GM23338 (cell line): Measurements from ENCODE around the gene ZSCAN5A. TPM values are rescaled to one million over a fixed set of nuclear protein-coding genes. Genes with fewer than 3 reads are reported as not detected.

Experiments
- ATAC-seq: fragments of 200-7000 bp; cut with Tn5 transposase; 3 replicates; pipeline ENCODE4 v1.9.1; 2020
- DNase-seq: peaks from one replicate; pipeline ENCODE4 v3.0.0-alpha.2; 2015; ENCODE audit warnings: low spot score
- H2AFZ ChIP-seq: fragments of 200-600 bp; sonication (generic); 2 replicates; pipeline ENCODE4 v1.8.0; 2016; ENCODE audit warnings: antibody characterized with exemption, mild to moderate bottlenecking, moderate library complexity
- H3F3A ChIP-seq: fragments of 200-600 bp; sonication (generic); replicated peaks from 2 replicates; pipeline ENCODE4 v1.8.0; 2017; ENCODE audit warnings: antibody characterized with exemption, mixed run types, low read depth
- H3K27ac ChIP-seq: fragments of 200-600 bp; sonication (generic); 2 replicates; pipeline ENCODE4 v1.6.1; 2016; ENCODE audit warnings: low read depth
- H3K27me3 ChIP-seq: fragments of 200-600 bp; sonication (generic); 2 replicates; pipeline ENCODE4 v1.8.0; 2016; ENCODE audit warnings: mild to moderate bottlenecking, mixed run types, moderate library complexity; ENCODE audit not compliant: insufficient read depth
- H3K36me3 ChIP-seq: fragments of 200-600 bp; sonication (generic); 2 replicates; pipeline ENCODE4 v1.8.0; 2016; ENCODE audit warnings: mild to moderate bottlenecking; ENCODE audit not compliant: insufficient read depth
- H3K4me1 ChIP-seq: fragments of 200-600 bp; sonication (generic); 2 replicates; pipeline ENCODE4 v1.8.0; 2016; ENCODE audit warnings: mild to moderate bottlenecking, moderate library complexity; ENCODE audit not compliant: insufficient read depth
- H3K4me2 ChIP-seq: fragments of 200-600 bp; sonication (generic); 2 replicates; pipeline ENCODE4 v1.7.1; 2017; ENCODE audit warnings: mixed run types
- H3K4me3 ChIP-seq: fragments of 200-600 bp; sonication (generic); 2 replicates; pipeline ENCODE4 v1.6.1; 2016; ENCODE audit warnings: mixed run types
- H3K79me2 ChIP-seq: fragments of 200-600 bp; sonication (generic); replicated peaks from 2 replicates; pipeline ENCODE4 v1.8.0; 2017; ENCODE audit warnings: mild to moderate bottlenecking; ENCODE audit not compliant: insufficient read depth
- H3K9me2 ChIP-seq: fragments of 200-600 bp; sonication (generic); 2 replicates; pipeline ENCODE4 v1.8.0; 2017; ENCODE audit not compliant: insufficient read depth
- H4K20me1 ChIP-seq: fragments of 200-600 bp; sonication (generic); replicated peaks from 2 replicates; pipeline ENCODE4 v1.8.0; 2017; ENCODE audit warnings: mild to moderate bottlenecking; ENCODE audit not compliant: insufficient read depth
- H3K27ac Mint-ChIP-seq: 2 replicates; pipeline ENCODE4 v1.8.0; 2020; ENCODE audit warnings: inconsistent platforms, mild to moderate bottlenecking, moderate library complexity, mixed read lengths
- H3K27me3 Mint-ChIP-seq: 3 replicates; pipeline ENCODE4 v1.8.0; 2022; ENCODE audit warnings: low read depth, mild to moderate bottlenecking, moderate library complexity, mixed read lengths, inconsistent platforms; ENCODE audit not compliant: insufficient read depth, poor library complexity
- H3K36me3 Mint-ChIP-seq: 3 replicates; pipeline ENCODE4 v1.8.0; 2021; ENCODE audit warnings: low read depth, mild to moderate bottlenecking, inconsistent platforms, moderate library complexity, mixed read lengths
- H3K4me1 Mint-ChIP-seq: 3 replicates; pipeline ENCODE4 v1.8.0; 2020; ENCODE audit warnings: mild to moderate bottlenecking, inconsistent platforms, mixed read lengths
- H3K4me3 Mint-ChIP-seq: 3 replicates; pipeline ENCODE4 v1.8.0; 2021; ENCODE audit warnings: moderate library complexity, mild to moderate bottlenecking, inconsistent platforms, mixed read lengths
- H3K9me3 Mint-ChIP-seq: 3 replicates; pipeline ENCODE4 v1.8.0; 2020; ENCODE audit warnings: moderate library complexity, mild to moderate bottlenecking, inconsistent platforms, mixed read lengths
- CREB1 ChIP-seq: fragments of 250-450 bp; sonication (Bioruptor Pico); IDR thresholded peaks from 2 replicates; pipeline ENCODE4 v1.5.0; 2020; ENCODE audit warnings: low read depth, mild to moderate bottlenecking, moderate library complexity
- CTCF ChIP-seq, 2 experiments: fragments of 200-600 bp in 1 of 2; sonication (generic) in 1 of 2; conservative IDR thresholded peaks; 2 replicates each; pipeline versions ENCODE4 v1.5.1 to v1.6.1; 2016 to 2017; ENCODE audit warnings: antibody characterized with exemption in 2 of 2, low read depth in 2 of 2, mild to moderate bottlenecking in 2 of 2, moderate library complexity in 1 of 2
- ETS1 ChIP-seq: IDR thresholded peaks from 2 replicates; pipeline ENCODE4 v1.6.1; 2016; ENCODE audit warnings: antibody characterized with exemption
- JUNB ChIP-seq: IDR thresholded peaks from one replicate; pipeline ENCODE4 v1.6.1; 2016; ENCODE audit warnings: antibody characterized with exemption; ENCODE audit not compliant: unreplicated experiment
- NANOG ChIP-seq: IDR thresholded peaks from 2 replicates; pipeline ENCODE4 v1.6.1; 2016; ENCODE audit warnings: antibody characterized with exemption, borderline replicate concordance
- POLR2AphosphoS5 ChIP-seq: IDR thresholded peaks from 2 replicates; pipeline ENCODE4 v1.6.1; 2016; ENCODE audit warnings: antibody characterized with exemption, low read depth
- STAT1 ChIP-seq: IDR thresholded peaks from one replicate; pipeline ENCODE4 v1.6.1; 2016; ENCODE audit warnings: antibody characterized with exemption; ENCODE audit not compliant: unreplicated experiment
- ZNF114 ChIP-seq: fragments of 250-450 bp; sonication (Bioruptor Pico); IDR thresholded peaks from 2 replicates; pipeline ENCODE4 v1.5.0; 2020; ENCODE audit warnings: mild to moderate bottlenecking, moderate library complexity
- ZNF331 ChIP-seq: fragments of 250-450 bp; sonication (Bioruptor Pico); IDR thresholded peaks from 2 replicates; pipeline ENCODE4 v1.5.0; 2020; ENCODE audit warnings: low read depth, mild to moderate bottlenecking, moderate library complexity
- ZNF462 ChIP-seq: fragments of 250-450 bp; sonication (Bioruptor Pico); IDR thresholded peaks from 2 replicates; pipeline ENCODE4 v1.5.0; 2020; ENCODE audit warnings: mild to moderate bottlenecking, moderate library complexity
- polyA plus RNA-seq: library from polyadenylated mRNA; unstranded; fragments of >200 nt; fragmentation: Nextera tagmentation; extraction: Ambion mirVana; gene quantifications from 2 replicates; pipeline ENCODE4 v1.2.1, GENCODE V29; 2016
- total RNA-seq: library from RNA; depleted of rRNA; stranded (reverse); fragments of >200 nt; shearing (Covaris generic); gene quantifications from 2 replicates; pipeline ENCODE4 v1.2.3, GENCODE V29; 2014

The ZSCAN5A gene
- total and polyA plus RNA-seq, 2 experiments from 2014 or later = 10.2 to 12.5 TPM

GRCh38 chr19:56312342-56312741 lies 2.3 kb downstream of the ZSCAN5A start:
- Histone ChIP-seq H2AFZ (no peak overlapping the region), H3K4me1 (0 out of 2 replicates have a peak, but pooled peaks cover 2% of the 10 kb centered on the region), H3K79me2 (no peaks in the 10 kb centered on the region), H3K9me2 (no peaks in the 10 kb centered on the region), H3K36me3 (no peaks in the 10 kb centered on the region; the same call in 1 of the 2 replicates), H3K4me2 (no peak overlapping the region), H4K20me1 (no peaks in the 10 kb centered on the region), H3F3A (0 out of 2 replicates have a peak, but pooled peaks cover 2% of the 10 kb centered on the region), H3K4me3 (no peak overlapping the region), H3K27ac (no peak overlapping the region), H3K27me3 (no peaks in the 10 kb centered on the region)
- TF ChIP-seq ZNF462 (CRISPR knock-in tag) = no peak
- Mint-ChIP-seq H3K9me3 (peaks cover 3% of the 10 kb centered on the region), H3K4me1 (peaks cover 10% of the 10 kb centered on the region), H3K27ac (no peak overlapping the region), H3K36me3 (peaks cover 15% of the 10 kb centered on the region), H3K4me3 (no peak overlapping the region), H3K27me3 (peaks cover 5% of the 10 kb centered on the region)
- DNase-seq (no peak), ATAC-seq (no peak)

GRCh38 chr19:56310462-56310861 lies 4.2 kb downstream of the ZSCAN5A start:
- Mint-ChIP-seq H3K27ac (no peak overlapping the region), H3K4me3 (no peak overlapping the region), H3K9me3 (peaks cover 3% of the 10 kb centered on the region), H3K27me3 (peaks cover 7% of the 10 kb centered on the region), H3K4me1 (peaks cover 4% of the 10 kb centered on the region), H3K36me3 (peaks cover 15% of the 10 kb centered on the region)
- H3K36me3 ChIP-seq = no peaks in the 10 kb centered on the region; the same call in 1 of the 2 replicates
- H3K4me1 ChIP-seq = 0 out of 2 replicates have a peak, but pooled peaks cover 2% of the 10 kb centered on the region
- no peaks in the 10 kb centered on the region for H3K9me2 ChIP-seq
- no peak overlapping the region for H3K27ac ChIP-seq
- no peaks in the 10 kb centered on the region for H3K79me2 ChIP-seq
- 0 out of 2 replicates have a peak, but pooled peaks cover 2% of the 10 kb centered on the region for H3F3A ChIP-seq
- DNase-seq = no peak
- H3K4me2 ChIP-seq = no peak overlapping the region
- H3K27me3 ChIP-seq = no peaks in the 10 kb centered on the region
- no peaks in the 10 kb centered on the region for H4K20me1 ChIP-seq
- no peak for ATAC-seq
- TF ChIP-seq ZNF331 (CRISPR knock-in tag) (no peak), CREB1 (CRISPR knock-in tag) (no peak), CTCF (conservative IDR thresholded peaks at IDR 0.05; ENCODE audit: low read depth in 2 of 2) (no peak), ETS1 (no peak), POLR2AphosphoS5 (no peak), JUNB (no peak), STAT1 (no peak), NANOG (no peak), ZNF114 (CRISPR knock-in tag) (no peak)
- no peak overlapping the region for H3K4me3 ChIP-seq
- no peak overlapping the region for H2AFZ ChIP-seq
